GM19239 (cell line): ENCODE measurements around the gene SH3PXD2A.

Experiments used
- DNase-seq: peaks from one replicate; pipeline ENCODE4 v3.0.0; 2011; ENCODE audit warnings: low spot score; ENCODE audit not compliant: insufficient read length
- FAIRE-seq: peaks from 2 replicates; lab custom pipeline; 2011; peaks lifted over from hg19 to GRCh38; lab: Jason Lieb, UNC

Gene SH3PXD2A

DNA sequence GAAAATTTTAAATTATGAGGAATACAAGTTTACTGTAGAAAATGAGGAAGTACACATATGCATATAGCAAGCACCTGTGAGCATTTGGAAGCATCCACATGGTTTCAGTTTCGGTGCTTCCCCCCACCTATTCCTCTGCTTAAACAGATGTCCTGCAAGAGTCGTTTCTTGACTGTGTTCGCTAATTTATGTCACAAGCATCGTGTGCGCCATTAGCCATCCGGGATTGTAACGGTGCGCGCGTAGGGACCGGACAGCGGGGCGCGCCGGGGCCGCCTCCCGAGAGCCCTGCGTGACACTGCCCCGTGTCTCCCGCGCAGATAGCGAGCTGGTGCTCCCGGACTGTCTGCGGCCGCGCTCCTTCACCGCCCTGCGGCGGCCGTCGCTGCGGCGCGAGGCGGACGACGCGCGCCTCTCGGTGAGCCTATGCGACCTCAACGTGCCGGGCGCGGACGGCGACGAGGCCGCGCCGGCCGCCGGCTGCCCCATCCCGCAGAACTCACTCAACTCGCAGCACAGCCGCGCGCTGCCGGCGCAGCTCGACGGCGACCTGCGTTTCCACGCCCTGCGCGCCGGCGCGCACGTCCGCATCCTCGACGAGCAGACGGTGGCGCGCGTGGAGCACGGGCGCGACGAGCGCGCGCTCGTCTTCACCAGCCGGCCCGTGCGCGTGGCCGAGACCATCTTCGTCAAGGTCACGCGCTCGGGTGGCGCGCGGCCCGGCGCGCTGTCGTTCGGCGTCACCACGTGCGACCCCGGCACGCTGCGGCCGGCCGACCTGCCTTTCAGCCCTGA is 271.0 kb downstream of the SH3PXD2A start:
- FAIRE-seq (no peak), DNase-seq (peak; percentile 43)

DNA sequence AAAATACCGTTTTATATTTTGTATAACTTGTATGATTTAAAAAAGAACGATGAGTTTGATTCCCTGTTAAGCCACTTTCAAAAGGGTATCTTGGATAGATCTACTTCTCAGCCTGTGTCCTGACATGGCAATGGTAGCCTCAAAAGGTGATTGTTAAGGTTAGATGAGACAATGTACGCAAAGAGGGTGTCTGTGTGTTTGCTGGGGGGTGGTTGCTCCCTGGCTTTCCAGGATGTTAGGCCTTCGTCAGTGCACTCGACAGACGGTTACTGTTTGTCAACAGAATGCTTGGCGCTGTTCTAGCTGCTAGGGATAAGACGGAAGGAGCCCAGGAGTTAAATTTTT is 271.5 kb downstream of the SH3PXD2A start:
- DNase-seq (no peak), FAIRE-seq (peak; percentile 33)

DNA sequence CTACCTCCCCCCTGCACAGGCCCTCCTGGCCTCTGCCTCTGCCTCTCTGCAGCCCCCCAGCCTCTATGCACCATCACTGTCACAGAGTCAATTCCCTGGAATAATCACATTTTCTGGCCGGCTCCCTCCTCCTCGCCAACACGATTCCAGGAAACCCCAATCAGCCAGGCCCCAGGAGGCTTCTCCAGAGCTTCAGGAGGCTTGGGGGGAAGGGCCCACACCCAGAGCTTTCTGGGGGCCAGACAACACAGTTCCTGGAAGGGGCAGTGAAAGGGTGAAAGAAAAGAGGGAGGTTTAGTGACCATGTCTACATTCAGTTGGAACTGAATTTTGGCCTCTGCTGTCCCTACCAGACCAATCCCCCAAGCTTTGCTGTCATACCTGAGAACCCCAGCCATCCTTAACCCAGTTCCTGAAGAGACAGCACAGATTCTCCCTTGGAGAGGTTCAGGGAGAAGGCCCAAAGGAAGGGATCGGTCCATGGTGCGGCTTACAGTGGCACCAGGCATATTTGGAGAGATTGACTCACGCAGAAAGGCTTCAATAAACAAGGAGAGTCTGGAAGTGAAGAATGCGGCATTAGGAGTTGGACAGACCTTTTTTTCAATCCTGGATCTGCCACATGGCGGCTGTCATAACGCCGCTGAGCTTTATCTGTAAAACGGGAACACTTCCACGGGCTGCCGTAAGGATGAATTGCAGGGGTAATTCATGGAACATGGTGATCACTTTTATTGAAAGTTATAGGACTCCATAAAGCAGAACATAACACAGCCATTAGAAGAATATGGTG is 272.8 kb downstream of the SH3PXD2A start:
- FAIRE-seq (no peak), DNase-seq (no peak)

DNA sequence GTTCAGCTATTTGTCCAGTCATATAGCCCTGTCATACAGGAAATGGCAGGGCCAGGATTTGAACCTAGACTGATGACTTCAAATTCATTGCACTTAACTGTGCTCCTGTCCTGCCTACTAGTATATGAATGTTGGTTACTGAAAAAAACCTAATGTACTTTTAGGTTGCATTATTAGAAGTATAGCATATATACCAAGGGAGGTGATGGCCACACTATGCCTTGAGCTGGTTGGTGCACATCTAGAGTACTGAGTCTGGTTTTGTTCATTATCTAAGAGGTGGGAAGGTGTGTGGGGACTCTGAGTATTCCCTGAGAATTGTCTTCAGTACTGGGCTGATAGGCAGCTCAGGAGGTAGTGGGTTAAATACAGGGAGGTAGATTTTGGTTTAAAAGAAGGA is 273.9 kb downstream of the SH3PXD2A start:
- FAIRE-seq: no peak

DNA sequence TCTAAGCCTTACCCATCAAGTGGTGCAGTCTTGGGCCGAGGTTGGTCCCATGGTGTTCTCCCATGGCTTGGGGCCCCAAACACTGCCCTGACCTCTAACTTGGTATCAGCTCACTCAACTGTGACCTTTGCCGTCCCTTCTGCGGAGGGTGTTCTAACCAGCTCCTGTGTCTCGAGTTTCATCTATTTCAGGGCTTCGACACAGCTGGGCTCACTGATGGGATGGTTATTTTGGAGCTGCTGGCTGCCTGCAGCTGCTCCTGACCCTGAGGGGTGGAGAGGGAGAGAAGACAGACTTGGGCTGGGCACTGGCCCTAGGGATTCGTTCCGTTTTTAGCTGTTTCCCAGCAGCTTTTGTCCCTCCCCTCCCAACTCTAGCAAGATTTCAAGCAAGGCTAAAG is 274.9 kb downstream of the SH3PXD2A start:
- DNase-seq (no peak), FAIRE-seq (no peak)

More for the DNA sequence above, 273.9 kb downstream of the SH3PXD2A start:
- DNase-seq: no peak

DNA sequence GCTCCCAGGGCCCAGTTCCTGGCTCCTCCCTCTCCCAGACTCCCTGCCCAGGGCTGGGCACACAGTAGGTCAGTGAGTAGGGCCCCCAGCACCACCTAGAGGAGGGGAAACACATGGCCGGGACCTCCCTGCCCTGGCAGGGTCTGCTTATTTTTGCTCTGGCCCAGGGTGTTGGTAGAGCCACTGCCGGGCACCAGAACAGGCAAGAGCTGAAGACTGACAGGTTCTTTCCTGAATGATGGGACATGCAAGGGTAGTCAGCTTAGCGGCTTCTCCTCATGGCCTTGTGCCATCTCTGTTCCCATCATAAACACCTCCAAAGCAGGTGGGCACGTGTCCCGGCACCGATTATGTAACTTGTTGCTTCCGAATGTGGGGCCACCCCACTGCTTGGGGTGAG is 275.4 kb downstream of the SH3PXD2A start:
- no peak for FAIRE-seq
- no peak for DNase-seq

DNA sequence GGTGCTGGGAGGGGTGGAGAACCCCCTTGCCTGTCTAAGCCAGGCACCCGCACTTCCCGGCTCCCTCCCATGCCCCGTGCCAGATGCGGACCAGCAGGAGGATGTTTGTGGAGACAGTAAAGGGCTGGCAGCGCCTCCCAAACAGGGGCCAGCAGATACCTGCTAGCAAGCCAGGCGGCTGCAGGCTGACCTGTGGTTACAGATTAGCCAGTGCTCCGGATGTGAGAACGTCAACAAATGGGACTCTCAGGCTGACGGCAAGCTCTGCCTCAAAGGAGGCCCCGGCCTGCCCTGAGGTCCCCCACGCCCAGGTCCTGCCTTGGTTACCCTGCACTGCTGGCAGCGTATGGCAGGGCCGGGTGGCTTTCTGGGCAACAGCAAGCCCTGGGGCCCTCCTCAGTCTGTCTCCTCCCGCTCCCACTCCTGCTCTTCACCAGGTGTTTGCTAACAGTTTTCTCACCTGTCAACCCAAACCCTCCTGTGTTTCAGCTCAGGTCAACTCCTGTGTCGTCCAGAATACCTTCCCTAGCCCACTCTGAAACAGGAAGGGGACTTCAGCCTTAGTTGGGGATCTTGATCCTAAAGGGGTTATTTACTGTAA is 276.5 kb downstream of the SH3PXD2A start:
- DNase-seq (peak; percentile 67), FAIRE-seq (peak; percentile 55)

DNA sequence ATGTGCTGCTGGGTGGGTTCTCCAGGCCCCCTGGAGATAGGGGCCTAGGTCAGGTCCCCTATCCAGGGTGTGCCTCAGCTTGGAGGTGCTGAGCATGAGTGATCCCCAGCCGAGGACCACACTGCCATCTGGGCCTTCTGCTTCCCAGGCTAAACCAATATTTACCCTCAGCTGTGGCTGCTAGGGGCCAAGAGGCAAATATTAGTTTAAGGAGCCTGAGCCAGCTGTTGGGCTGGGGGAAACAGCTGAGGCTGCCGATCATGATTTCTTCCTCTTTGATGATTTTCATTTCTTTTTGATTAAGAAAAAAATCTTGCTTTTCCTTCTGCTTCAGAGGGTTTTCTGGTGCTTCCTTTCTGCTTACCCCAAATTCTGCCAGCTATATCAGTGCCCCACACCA is 278.5 kb downstream of the SH3PXD2A start:
- DNase-seq: no peak
- no peak for FAIRE-seq

DNA sequence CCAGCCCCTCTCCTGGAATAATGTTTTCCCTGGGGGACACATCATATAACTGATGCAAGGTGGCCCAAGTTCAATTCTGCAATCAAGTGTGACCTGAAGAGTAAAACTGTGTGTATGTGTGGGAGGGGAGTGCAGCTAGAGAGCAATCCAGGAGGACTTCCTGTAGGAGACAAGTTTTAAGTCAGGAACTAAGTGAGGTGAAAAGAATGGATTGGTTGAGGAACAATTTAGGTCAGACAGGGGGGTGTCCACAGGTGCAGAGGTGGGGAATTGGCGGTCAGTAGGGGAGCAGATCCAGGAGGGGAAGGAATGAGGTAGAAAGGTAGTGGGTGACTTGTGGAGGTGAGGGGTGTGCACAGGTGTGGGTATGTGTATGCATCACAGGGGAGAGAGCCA is 279.3 kb downstream of the SH3PXD2A start:
- FAIRE-seq (no peak), DNase-seq (no peak)

DNA sequence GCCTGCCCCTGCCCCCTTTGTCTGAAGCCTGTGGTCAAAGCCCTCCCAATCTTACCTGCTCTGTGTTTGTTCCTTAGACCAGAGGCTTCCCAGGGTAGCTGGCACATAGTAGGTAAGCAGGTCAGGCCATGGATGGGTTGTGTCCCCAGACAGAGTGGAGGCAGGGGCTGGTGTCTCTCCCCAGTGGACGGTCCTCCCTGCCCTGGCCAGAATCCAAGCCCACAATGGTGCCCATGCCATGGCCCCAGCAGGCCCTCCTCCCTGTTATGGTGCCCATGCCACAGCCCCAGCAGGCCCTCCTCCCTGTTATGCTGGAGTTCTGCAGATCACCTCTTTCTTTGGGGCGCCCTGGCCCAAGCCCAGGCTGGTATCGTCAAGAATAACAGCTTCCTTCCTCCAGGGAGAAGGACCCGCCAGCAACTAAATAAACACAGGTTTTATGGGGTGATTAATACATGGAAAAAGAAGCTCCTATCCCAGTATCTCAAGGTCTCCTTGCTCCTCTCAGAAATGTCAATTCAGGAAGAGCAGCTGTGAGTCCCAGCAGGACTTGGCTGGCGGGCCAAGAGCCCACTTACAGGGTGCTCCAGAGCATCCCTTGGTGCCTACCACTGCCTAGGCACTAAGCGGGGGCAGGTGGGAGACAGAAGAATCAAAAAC is 279.8 kb downstream of the SH3PXD2A start:
- FAIRE-seq: no peak
- no peak for DNase-seq

DNA sequence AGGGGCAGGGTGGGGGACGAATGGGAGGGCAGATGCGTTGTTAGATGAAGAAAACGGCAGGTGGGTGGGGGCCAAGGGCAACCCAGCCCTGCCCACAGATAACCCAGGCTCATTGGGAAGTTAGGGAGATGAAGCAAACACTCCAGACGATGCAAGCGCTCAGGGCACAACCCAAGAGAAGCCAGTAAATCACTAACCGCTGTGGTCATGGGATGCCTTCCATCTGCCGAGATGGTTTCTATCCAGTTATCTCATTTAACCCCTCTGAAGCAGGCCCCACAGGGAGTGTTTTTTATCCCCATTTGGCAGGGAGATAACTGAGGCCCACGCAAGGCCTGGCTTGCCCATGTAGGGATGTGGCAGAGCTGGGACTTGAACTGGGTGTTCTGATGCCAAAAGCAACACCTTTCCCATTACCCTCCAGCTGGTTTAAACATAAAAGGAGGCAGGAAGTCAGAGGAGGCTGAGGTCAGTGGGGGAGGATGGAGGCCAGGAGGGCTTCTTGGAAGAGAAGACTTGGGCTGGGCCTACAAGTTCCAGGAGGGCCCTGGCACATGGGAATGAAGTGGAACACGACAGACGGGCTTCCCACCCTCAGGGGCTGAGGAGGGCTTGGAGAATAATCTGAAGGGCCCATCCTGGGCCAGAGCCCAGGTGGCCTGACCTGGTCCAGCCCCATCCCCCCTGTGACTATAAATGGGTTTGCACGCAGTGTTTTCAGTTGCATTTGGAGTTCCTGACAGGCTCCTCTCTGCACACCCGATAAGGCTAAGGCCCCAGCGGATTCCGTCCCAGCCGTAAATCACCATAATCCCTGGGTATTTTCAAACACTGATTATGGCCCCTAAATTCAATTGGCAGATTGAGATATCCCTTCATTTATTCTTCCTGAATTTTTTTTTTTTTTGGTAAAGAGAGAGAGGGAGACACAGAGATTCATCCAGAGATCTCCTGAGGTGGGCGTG is 281.0 kb downstream of the SH3PXD2A start:
- FAIRE-seq: no peak

DNA sequence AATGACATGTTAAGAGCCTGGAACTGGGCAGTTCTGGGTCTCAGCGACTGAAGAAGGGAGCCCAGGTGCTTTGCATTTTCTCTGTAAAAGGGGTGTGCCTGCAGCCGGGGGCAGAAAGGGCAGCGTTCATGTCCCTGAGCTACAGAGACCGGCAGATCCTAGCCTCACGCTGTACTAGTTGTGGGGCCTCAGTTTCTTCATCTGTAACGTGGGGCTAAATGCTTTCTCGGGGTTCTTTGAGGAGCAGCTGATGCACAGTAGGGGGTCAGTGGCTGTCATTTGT is 282.2 kb downstream of the SH3PXD2A start:
- no peak for FAIRE-seq
- DNase-seq: no peak

More for the DNA sequence above, 281.0 kb downstream of the SH3PXD2A start:
- no peak for DNase-seq

DNA sequence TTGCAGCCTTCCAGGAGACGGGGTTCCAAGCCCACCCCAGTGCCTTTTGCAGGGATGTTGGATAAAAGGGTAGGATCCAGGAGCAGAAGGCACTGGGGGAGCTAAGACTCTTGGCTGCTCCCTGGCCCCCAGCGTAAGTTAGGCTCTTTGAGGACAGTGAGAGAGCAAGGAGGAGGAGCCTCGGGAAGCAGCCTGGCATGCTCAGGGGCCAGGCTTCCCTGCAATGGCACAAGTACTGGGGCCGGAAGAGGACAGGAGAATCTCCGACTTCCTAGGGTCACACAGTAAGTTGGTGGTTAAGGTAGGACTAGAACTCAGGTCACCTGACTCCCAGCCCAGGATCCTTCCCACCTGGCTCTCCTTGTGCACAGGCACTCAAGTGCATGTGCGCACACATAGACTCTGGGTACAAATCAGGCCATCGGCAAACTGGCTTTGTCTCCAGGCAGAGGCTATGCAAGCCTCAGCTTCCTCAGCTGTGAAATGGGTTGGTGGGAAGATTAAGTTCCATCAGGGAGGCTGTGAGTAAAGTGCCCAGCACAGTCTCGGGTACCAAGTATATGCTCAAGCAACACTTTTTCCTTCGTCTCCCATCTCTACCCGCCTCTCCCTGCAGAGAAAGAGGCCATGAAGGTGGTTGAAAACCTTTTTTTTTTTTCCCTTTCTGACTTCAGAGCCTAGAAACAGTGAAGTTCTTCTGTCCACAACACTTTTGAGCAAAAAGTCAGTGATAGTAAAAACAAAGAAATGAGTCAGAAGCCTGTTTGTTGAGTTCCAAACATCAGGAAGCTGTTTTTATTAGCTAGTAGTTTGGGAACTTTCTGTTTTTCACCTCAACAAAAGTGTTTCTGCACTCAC is 282.8 kb downstream of the SH3PXD2A start:
- DNase-seq: no peak
- FAIRE-seq: no peak

DNA sequence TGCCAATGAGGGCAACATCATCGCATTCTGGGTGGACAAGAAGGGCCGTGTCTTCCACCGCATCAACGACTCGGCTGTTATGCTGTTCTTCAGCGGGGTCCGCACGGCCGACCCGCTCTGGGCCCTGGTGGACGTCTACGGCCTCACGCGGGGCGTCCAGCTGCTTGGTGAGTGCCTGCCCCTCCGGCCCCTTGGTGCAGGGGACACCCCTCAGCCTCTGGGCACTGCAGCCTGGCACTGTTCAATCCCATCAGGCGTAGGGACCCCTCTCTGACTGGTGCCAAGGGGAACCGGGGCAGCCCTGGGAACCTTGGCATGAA is 283.8 kb downstream of the SH3PXD2A start:
- FAIRE-seq (no peak), DNase-seq (no peak)

DNA sequence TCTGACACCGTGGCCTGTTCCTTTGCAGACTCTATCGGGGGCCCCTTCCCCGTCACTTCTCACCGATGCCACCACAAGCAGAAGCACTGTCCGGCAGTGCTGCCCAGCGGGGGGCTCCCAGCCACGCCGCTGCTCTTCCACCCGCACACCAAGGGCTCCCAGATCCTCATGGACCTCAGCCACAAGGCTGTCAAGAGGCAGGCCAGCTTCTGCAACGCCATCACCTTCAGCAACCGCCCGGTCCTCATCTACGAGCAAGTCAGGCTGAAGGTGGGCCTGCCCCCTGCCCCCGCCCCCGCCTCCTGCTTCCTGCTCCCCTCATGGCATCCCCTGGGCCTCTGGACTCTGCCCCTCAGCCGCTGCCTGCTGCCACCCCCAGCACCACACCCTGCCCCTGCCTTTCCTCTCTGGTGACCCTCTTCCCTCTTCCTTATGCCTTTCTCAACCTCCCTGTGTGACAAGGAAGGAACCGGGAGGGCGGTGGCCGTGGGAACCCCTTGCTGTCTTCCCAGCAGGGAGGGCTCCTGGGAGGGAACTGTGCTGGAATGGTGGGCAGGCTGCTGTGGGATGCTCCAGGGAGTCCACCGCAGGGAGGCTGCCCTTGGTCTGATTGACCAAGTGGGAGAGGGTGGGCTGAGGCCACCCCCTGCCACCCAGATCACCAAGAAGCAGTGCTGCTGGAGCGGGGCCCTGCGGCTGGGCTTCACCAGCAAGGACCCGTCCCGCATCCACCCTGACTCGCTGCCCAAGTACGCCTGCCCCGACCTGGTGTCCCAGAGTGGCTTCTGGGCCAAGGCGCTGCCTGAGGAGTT is 284.3 kb downstream of the SH3PXD2A start:
- no peak for DNase-seq
- FAIRE-seq: no peak

DNA sequence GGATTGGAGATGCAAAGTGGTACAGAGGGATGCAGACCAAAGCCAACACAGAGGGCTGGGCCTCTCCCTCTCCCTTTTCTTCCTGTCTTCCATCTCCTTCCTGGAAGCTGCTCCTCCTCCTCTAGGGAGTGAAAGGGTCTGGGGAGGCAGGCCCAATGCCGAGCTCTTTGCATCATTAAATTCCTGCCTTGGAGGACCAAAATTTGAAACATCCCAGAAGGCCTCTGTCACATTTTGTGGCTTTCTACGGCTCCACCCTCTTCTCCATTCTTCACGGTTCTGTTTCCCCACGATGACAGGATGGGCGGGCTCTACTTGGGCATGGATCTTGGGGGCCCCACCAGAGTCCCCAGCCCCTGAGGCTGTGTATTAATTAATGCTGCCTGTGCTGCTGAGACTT is 285.5 kb downstream of the SH3PXD2A start:
- no peak for FAIRE-seq
- no peak for DNase-seq

DNA sequence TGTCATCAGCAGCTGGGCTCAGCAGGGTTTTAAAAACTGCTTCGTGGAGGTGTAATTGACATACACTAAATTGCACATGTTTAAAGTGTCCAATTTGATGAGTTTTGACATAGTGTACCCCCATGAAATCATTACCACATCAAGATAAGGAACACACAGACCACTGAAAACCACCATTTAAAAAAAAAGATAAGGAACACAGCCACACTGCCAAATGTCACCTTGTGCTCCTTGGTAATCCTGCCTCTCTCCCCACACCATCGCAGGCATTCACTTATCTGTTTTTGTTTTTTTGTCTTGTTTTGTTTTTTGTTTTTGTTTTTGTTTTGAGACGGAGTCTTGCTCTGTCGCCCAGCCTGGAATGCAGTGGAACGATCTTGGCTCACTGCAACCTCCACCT is 286.9 kb downstream of the SH3PXD2A start:
- no peak for FAIRE-seq
- no peak for DNase-seq

DNA sequence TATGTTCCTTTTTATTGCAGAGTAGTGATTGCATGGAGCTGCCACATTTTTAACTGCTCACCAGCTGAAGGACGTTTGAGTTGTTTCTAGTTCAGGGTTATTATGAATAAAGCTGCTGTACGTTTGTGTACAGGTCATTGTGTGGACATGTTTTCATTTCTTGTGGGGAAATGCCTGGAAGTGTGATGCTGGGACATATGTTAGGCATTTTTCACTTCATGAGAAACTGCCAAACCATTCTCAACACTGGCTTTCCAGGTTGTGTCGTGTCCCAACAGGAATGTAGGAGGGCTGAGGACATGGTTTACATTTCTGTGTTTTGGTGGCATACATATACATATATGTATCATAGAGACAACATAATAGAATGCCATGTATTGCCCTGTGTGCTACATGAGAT is 288.8 kb downstream of the SH3PXD2A start:
- DNase-seq (no peak), FAIRE-seq (no peak)
